OCI-LY1 (cell line): ENCODE measurements around the gene DDR2.

Experiments
- EZH2 ChIP-seq: fragments of 200-600 bp; sonication (generic), shearing (Covaris generic); IDR thresholded peaks from 2 replicates; pipeline ENCODE4 v1.8.0; 2017; ENCODE audit warnings: borderline replicate concordance, mixed run types, mild to moderate bottlenecking, antibody characterized with exemption, low read length, moderate library complexity, mixed read lengths
- TF ChIP-seq, protein P1 (sequence below): fragments of 200-600 bp; sonication (generic), shearing (Covaris generic); IDR thresholded peaks from 2 replicates; pipeline ENCODE4 v1.5.1; 2017; ENCODE audit warnings: mild to moderate bottlenecking, antibody characterized with exemption, low read length, moderate library complexity, mixed read lengths

DNA sequence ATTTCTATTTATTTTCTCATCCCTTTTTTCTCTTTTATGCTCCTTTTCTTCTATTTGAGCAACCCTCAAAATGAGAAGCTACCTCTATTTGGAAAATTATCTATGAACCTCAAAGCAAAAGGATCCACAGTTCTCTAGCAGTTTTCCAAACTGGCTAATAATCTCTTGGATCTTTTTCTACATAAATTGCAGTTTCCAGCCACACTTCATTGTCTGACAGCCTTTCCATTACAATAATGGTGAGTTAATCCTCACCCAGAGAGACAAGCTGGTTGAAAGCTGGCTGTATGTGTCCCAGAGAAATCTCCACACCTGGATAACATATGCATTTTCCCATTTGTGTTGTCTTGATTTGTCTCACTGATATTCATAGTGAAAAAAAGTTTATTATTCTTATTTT, 141.7 kb downstream of the DDR2 start:
- TF ChIP-seq, protein P1, sequence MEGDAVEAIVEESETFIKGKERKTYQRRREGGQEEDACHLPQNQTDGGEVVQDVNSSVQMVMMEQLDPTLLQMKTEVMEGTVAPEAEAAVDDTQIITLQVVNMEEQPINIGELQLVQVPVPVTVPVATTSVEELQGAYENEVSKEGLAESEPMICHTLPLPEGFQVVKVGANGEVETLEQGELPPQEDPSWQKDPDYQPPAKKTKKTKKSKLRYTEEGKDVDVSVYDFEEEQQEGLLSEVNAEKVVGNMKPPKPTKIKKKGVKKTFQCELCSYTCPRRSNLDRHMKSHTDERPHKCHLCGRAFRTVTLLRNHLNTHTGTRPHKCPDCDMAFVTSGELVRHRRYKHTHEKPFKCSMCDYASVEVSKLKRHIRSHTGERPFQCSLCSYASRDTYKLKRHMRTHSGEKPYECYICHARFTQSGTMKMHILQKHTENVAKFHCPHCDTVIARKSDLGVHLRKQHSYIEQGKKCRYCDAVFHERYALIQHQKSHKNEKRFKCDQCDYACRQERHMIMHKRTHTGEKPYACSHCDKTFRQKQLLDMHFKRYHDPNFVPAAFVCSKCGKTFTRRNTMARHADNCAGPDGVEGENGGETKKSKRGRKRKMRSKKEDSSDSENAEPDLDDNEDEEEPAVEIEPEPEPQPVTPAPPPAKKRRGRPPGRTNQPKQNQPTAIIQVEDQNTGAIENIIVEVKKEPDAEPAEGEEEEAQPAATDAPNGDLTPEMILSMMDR, result no peak
- TF ChIP-seq EZH2, result no peak
